ENCODE results near the gene DNAJC21.

The DNAJC21 gene

DNA sequence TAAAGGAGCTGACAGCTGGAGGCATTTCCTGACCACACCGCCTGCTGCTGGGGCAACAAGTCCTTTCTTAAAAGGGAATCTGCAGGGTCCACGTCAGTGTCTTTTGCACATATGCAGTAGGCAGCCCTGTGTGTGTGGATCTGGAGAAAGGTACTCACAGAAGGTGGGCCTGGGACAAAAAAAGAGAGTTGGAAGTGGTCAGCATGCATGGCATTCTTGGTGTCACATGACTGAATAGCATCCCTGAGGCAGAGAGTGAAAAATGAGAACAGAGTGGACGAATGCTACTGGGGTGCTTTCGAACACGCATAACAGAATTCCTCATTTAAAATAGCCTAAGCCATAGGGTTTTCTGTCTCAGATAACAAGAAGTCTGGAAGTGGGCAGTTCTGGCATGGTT is 47.0 kb downstream of the DNAJC21 start:
- DNase-seq (ENCODE audit: low read depth in 1 of 2, low spot score in 1 of 2), result no peak
- TF ChIP-seq, protein P1, sequence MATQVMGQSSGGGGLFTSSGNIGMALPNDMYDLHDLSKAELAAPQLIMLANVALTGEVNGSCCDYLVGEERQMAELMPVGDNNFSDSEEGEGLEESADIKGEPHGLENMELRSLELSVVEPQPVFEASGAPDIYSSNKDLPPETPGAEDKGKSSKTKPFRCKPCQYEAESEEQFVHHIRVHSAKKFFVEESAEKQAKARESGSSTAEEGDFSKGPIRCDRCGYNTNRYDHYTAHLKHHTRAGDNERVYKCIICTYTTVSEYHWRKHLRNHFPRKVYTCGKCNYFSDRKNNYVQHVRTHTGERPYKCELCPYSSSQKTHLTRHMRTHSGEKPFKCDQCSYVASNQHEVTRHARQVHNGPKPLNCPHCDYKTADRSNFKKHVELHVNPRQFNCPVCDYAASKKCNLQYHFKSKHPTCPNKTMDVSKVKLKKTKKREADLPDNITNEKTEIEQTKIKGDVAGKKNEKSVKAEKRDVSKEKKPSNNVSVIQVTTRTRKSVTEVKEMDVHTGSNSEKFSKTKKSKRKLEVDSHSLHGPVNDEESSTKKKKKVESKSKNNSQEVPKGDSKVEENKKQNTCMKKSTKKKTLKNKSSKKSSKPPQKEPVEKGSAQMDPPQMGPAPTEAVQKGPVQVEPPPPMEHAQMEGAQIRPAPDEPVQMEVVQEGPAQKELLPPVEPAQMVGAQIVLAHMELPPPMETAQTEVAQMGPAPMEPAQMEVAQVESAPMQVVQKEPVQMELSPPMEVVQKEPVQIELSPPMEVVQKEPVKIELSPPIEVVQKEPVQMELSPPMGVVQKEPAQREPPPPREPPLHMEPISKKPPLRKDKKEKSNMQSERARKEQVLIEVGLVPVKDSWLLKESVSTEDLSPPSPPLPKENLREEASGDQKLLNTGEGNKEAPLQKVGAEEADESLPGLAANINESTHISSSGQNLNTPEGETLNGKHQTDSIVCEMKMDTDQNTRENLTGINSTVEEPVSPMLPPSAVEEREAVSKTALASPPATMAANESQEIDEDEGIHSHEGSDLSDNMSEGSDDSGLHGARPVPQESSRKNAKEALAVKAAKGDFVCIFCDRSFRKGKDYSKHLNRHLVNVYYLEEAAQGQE (IDR thresholded peaks at IDR 0.05; ENCODE audit: insufficient replicate concordance, low read depth), result no peak
- no peak for TF ChIP-seq POLR2AphosphoS5 (IDR thresholded peaks at IDR 0.05; ENCODE audit: low read depth)
- no peak for TF ChIP-seq GABPA (IDR thresholded peaks at IDR 0.05; ENCODE audit: low read depth)
- no peak for TF ChIP-seq SPI1 (IDR thresholded peaks at IDR 0.05; ENCODE audit: borderline replicate concordance, low read depth)
- TF ChIP-seq, protein P2, sequence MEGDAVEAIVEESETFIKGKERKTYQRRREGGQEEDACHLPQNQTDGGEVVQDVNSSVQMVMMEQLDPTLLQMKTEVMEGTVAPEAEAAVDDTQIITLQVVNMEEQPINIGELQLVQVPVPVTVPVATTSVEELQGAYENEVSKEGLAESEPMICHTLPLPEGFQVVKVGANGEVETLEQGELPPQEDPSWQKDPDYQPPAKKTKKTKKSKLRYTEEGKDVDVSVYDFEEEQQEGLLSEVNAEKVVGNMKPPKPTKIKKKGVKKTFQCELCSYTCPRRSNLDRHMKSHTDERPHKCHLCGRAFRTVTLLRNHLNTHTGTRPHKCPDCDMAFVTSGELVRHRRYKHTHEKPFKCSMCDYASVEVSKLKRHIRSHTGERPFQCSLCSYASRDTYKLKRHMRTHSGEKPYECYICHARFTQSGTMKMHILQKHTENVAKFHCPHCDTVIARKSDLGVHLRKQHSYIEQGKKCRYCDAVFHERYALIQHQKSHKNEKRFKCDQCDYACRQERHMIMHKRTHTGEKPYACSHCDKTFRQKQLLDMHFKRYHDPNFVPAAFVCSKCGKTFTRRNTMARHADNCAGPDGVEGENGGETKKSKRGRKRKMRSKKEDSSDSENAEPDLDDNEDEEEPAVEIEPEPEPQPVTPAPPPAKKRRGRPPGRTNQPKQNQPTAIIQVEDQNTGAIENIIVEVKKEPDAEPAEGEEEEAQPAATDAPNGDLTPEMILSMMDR (IDR thresholded peaks at IDR 0.05; ENCODE audit: insufficient read depth, low read length), result no peak
- no peak overlapping the region for H3K4me3 ChIP-seq (replicated peaks; ENCODE audit: insufficient read depth, low read length)
- no peaks in the 10 kb centered on the region for H3K27me3 ChIP-seq (ENCODE audit: insufficient read depth, poor library complexity, severe bottlenecking)
- H3K27ac ChIP-seq (replicated peaks), result no peak overlapping the region

DNA sequence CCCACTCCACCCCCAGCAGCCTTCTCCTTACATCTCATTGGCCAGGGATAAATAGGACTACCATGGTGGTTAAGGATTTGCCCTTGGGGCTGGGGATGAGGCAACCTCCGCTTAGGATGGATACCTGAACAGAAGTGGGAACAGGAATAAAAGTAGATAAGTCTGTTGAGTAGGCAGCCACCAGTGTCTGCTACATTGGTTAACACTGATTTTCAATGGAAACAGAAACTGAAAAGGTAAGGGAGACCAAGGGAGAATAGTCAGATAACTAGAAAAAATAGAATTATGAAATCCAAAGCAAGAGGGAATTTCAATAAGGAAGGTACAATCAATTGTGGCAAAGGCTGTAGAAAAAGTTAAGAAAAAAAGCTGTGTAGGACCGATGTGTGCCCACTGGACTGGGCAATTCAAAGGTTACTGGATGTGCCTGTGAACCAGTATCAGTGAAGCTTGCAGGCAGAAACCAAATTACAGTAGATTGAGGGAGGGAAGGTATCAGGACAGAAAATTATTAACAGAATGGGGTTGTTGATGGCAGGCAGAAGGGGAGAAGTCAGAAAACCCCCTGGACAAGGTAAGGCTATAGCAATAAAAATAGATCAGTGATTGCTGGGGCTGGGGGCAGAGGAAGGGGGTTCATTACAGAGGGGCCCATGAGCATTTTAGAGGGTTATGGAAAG is 48.7 kb downstream of the DNAJC21 start:
- Histone ChIP-seq H3K27me3 (ENCODE audit: insufficient read depth, poor library complexity, severe bottlenecking) (no peaks in the 10 kb centered on the region), H3K27ac (replicated peaks) (no peak overlapping the region), H3K4me3 (replicated peaks; ENCODE audit: insufficient read depth, low read length) (no peak overlapping the region)
- no peak for TF ChIP-seq POLR2AphosphoS5 (IDR thresholded peaks at IDR 0.05; ENCODE audit: low read depth)
- TF ChIP-seq, protein P1 (IDR thresholded peaks at IDR 0.05; ENCODE audit: insufficient replicate concordance, low read depth), result no peak
- TF ChIP-seq SPI1 (IDR thresholded peaks at IDR 0.05; ENCODE audit: borderline replicate concordance, low read depth), result no peak
- TF ChIP-seq, protein P2 (IDR thresholded peaks at IDR 0.05; ENCODE audit: insufficient read depth, low read length), result no peak
- no peak for TF ChIP-seq GABPA (IDR thresholded peaks at IDR 0.05; ENCODE audit: low read depth)
- DNase-seq (ENCODE audit: low read depth in 1 of 2, low spot score in 1 of 2), result no peak

DNA sequence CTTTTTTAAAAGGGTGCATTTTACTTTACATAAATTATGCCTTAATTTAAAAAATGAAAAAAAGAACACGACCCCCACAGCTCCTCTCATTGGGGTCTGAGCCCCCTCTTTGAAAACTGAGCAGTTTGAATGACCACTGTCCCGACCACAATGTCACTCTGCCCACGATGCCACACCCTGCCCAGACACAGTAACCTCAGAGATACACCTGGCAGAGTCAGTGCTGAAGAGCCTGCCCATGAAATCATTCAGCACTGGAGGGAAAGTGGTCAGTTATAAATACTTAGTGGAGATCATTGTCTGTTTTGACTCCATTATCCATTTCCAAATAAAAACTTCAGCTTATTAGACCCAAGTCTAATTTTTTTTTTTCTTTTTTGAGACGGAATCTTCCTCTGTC is 49.3 kb downstream of the DNAJC21 start:
- Histone ChIP-seq H3K27ac (replicated peaks) (no peak overlapping the region), H3K4me3 (replicated peaks; ENCODE audit: insufficient read depth, low read length) (no peak overlapping the region), H3K27me3 (ENCODE audit: insufficient read depth, poor library complexity, severe bottlenecking) (no peaks in the 10 kb centered on the region)
- no peak for TF ChIP-seq POLR2AphosphoS5 (IDR thresholded peaks at IDR 0.05; ENCODE audit: low read depth)
- TF ChIP-seq, protein P2 (IDR thresholded peaks at IDR 0.05; ENCODE audit: insufficient read depth, low read length), result no peak
- TF ChIP-seq, protein P1 (IDR thresholded peaks at IDR 0.05; ENCODE audit: insufficient replicate concordance, low read depth), result no peak
- TF ChIP-seq SPI1 (IDR thresholded peaks at IDR 0.05; ENCODE audit: borderline replicate concordance, low read depth), result no peak
- TF ChIP-seq GABPA (IDR thresholded peaks at IDR 0.05; ENCODE audit: low read depth), result no peak
- DNase-seq (ENCODE audit: low read depth in 1 of 2, low spot score in 1 of 2), result no peak

Data from HL-60 (cell line).